H1 (cell line): ENCODE measurements around the gene BAZ2B. TPM values are rescaled to one million over a fixed set of nuclear protein-coding genes. Genes with fewer than 3 reads are reported as not detected.

Experiments
- CTCF ChIA-PET: fragments of 300-600 bp; sonication (Branson Sonifier 250); formaldehyde crosslinking; loops from one replicate; lab custom pipeline; 2021; ENCODE audit not compliant: partially characterized antibody; lab: Charles Lee
- POLR2A ChIA-PET: fragments of 300-600 bp; sonication (Branson Sonifier 250); formaldehyde crosslinking; loops from one replicate; lab custom pipeline; 2021; ENCODE audit warnings: inconsistent platforms; ENCODE audit not compliant: partially characterized antibody; lab: Charles Lee
- DNase-seq, 2 experiments: peaks; one replicate each; pipeline versions ENCODE4 v3.0.0 to v3.0.0-alpha.2; 2010 to 2022; ENCODE audit warnings: low spot score in 2 of 2, low read depth in 1 of 2, mixed read lengths in 1 of 2
- FAIRE-seq: peaks from 2 replicates; lab custom pipeline; 2011; peaks lifted over from hg19 to GRCh38; lab: Jason Lieb, UNC
- H2AFZ ChIP-seq: 2 replicates; pipeline ENCODE4 v1.8.1; 2012; ENCODE audit warnings: low read length, inconsistent platforms
- H2AK5ac ChIP-seq: 2 replicates; pipeline ENCODE4 v1.6.1; 2013; ENCODE audit warnings: low read depth, low read length
- H2BK120ac ChIP-seq: replicated peaks from 2 replicates; pipeline ENCODE3; 2013; ENCODE audit warnings: low read depth, low read length, inconsistent platforms
- H2BK12ac ChIP-seq: 2 replicates; pipeline ENCODE4 v1.6.1; 2013; ENCODE audit warnings: low read depth, low read length
- H2BK15ac ChIP-seq: 2 replicates; pipeline ENCODE4 v1.6.1; 2013; ENCODE audit warnings: low read length
- H2BK20ac ChIP-seq: 2 replicates; pipeline ENCODE4 v1.6.1; 2013; ENCODE audit warnings: low read length
- H2BK5ac ChIP-seq: 2 replicates; pipeline ENCODE4 v1.6.1; 2013; ENCODE audit warnings: low read depth, low read length
- H3K14ac ChIP-seq: 2 replicates; pipeline ENCODE4 v1.6.1; 2013; ENCODE audit warnings: inconsistent platforms; ENCODE audit not compliant: insufficient read length
- H3K18ac ChIP-seq: 2 replicates; pipeline ENCODE4 v1.6.1; 2013; ENCODE audit warnings: low read length; ENCODE audit errors: extremely low read depth
- H3K23ac ChIP-seq: 2 replicates; pipeline ENCODE4 v1.6.1; 2013; ENCODE audit warnings: inconsistent platforms; ENCODE audit not compliant: insufficient read length
- H3K23me2 ChIP-seq: 2 replicates; pipeline ENCODE4 v1.6.1; 2013; ENCODE audit warnings: low read depth, low read length
- H3K27ac ChIP-seq: 2 replicates; pipeline ENCODE4 v1.6.1; 2011; ENCODE audit warnings: low read depth, low read length, inconsistent platforms
- H3K27me3 ChIP-seq, 4 experiments: replicated peaks in 1 of 4; 1 replicate in 1 of 4; 2 replicates in 3 of 4; pipeline versions ENCODE4 v1.6.1 to v1.8.1; 2011 to 2013; ENCODE audit warnings: low read length in 3 of 4, mild to moderate bottlenecking in 3 of 4, inconsistent platforms in 2 of 4, mixed read lengths in 2 of 4, moderate library complexity in 1 of 4; ENCODE audit not compliant: control insufficient read depth in 3 of 4, insufficient read depth in 3 of 4; ENCODE audit errors: extremely low read depth in 1 of 4
- H3K36me3 ChIP-seq, 4 experiments: 2 replicates each; pipeline versions ENCODE4 v1.6.1 to v1.8.1; 2011 to 2013; ENCODE audit warnings: mild to moderate bottlenecking in 4 of 4, low read length in 3 of 4, moderate library complexity in 2 of 4, control low read depth in 1 of 4, inconsistent platforms in 1 of 4; ENCODE audit not compliant: insufficient read depth in 4 of 4, control insufficient read depth in 2 of 4
- H3K4ac ChIP-seq: replicated peaks from 2 replicates; pipeline ENCODE3; 2013; ENCODE audit warnings: low read length, low read depth, mixed read lengths, inconsistent platforms; ENCODE audit not compliant: insufficient read length
- H3K4me1 ChIP-seq, 4 experiments: replicated peaks in 1 of 4; 1 replicate in 1 of 4; 2 replicates in 3 of 4; pipeline versions ENCODE4 v1.6.1 to v1.8.1; 2011 to 2013; ENCODE audit warnings: low read length in 3 of 4, inconsistent platforms in 2 of 4, mixed read lengths in 1 of 4; ENCODE audit not compliant: insufficient read depth in 4 of 4, control insufficient read depth in 3 of 4
- H3K4me2 ChIP-seq, 2 experiments: 2 replicates each; pipeline versions ENCODE4 v1.6.1 to v1.8.1; 2011 to 2013; ENCODE audit warnings: low read depth in 2 of 2, low read length in 2 of 2, control low read depth in 1 of 2, inconsistent platforms in 1 of 2, mild to moderate bottlenecking in 1 of 2; ENCODE audit not compliant: insufficient read depth in 1 of 2
- H3K4me3 ChIP-seq, 4 experiments: fragments of 200-600, 300-600 bp in 1 of 4; sonication (generic), shearing (Covaris generic), sonication (Bioruptor Twin) in 1 of 4; 2 replicates each; pipeline versions ENCODE4 v1.5.1 to v1.8.1; 2011 to 2016; ENCODE audit warnings: low read length in 4 of 4, low read depth in 3 of 4, control low read depth in 2 of 4, inconsistent platforms in 2 of 4, mild to moderate bottlenecking in 2 of 4, mixed read lengths in 1 of 4, moderate library complexity in 1 of 4; ENCODE audit not compliant: insufficient read depth in 2 of 4; ENCODE audit errors: extremely low read depth in 1 of 4
- H3K56ac ChIP-seq: replicated peaks from 2 replicates; pipeline ENCODE3; 2013; ENCODE audit warnings: low read depth, mild to moderate bottlenecking, mixed read lengths, low read length, inconsistent platforms; ENCODE audit not compliant: insufficient read length
- H3K79me1 ChIP-seq: 2 replicates; pipeline ENCODE4 v1.6.1; 2013; ENCODE audit warnings: low read depth, low read length, control low read depth
- H3K79me2 ChIP-seq, 2 experiments: 2 replicates each; pipeline versions ENCODE4 v1.6.1 to v1.8.1; 2012 to 2013; ENCODE audit warnings: low read length in 2 of 2, mild to moderate bottlenecking in 2 of 2, inconsistent platforms in 1 of 2; ENCODE audit not compliant: insufficient read depth in 2 of 2, control insufficient read depth in 1 of 2
- H3K9ac ChIP-seq, 4 experiments: replicated peaks in 1 of 4; 1 replicate in 1 of 4; 2 replicates in 3 of 4; pipeline versions ENCODE4 v1.6.1 to v1.8.1; 2011 to 2013; ENCODE audit warnings: low read depth in 3 of 4, low read length in 3 of 4, control low read depth in 2 of 4, mild to moderate bottlenecking in 2 of 4, moderate library complexity in 2 of 4, inconsistent platforms in 1 of 4; ENCODE audit errors: extremely low read depth in 1 of 4
- H3K9me3 ChIP-seq, 2 experiments: 2 replicates each; pipeline versions ENCODE4 v1.6.1 to v1.8.1; 2012 to 2013; ENCODE audit warnings: mild to moderate bottlenecking in 2 of 2, moderate library complexity in 2 of 2, control low read depth in 1 of 2, inconsistent platforms in 1 of 2, low read depth in 1 of 2, low read length in 1 of 2, mixed read lengths in 1 of 2; ENCODE audit not compliant: insufficient read depth in 2 of 2
- H4K20me1 ChIP-seq, 2 experiments: replicated peaks in 1 of 2; 2 replicates each; pipeline versions ENCODE3 to v1.8.1; 2011 to 2013; ENCODE audit warnings: inconsistent platforms in 2 of 2, low read length in 2 of 2, mild to moderate bottlenecking in 1 of 2; ENCODE audit not compliant: insufficient read depth in 2 of 2, control insufficient read depth in 1 of 2
- H4K5ac ChIP-seq: 2 replicates; pipeline ENCODE4 v1.6.1; 2013; ENCODE audit warnings: low read length, low read depth, mixed read lengths, inconsistent platforms; ENCODE audit not compliant: insufficient read length
- H4K8ac ChIP-seq: 2 replicates; pipeline ENCODE4 v1.8.0; 2013; ENCODE audit warnings: mild to moderate bottlenecking, moderate library complexity, low read length, inconsistent platforms; ENCODE audit not compliant: insufficient read depth; ENCODE audit errors: extremely low read depth
- H4K91ac ChIP-seq: replicated peaks from 2 replicates; pipeline ENCODE3; 2013; ENCODE audit warnings: low read length, mixed read lengths, inconsistent platforms; ENCODE audit not compliant: insufficient read length
- ASH2L ChIP-seq: fragments of 200-600, 300-600 bp; sonication (generic); IDR thresholded peaks from one replicate; pipeline ENCODE4 v1.7.1; 2017; ENCODE audit warnings: low read length
- CBX5 ChIP-seq: fragments of 300-800, 300-1000 bp; sonication (generic); IDR thresholded peaks from 2 replicates; pipeline ENCODE4 v1.7.1; 2016; ENCODE audit warnings: antibody characterized with exemption, low read length, low read depth
- CHD2 ChIP-seq: IDR thresholded peaks from 2 replicates; pipeline ENCODE4 v1.6.1; 2012; ENCODE audit warnings: low read length, improper control_type of control experiment
- KDM4A ChIP-seq: IDR thresholded peaks from one replicate; pipeline ENCODE4 v1.7.1; 2012; ENCODE audit warnings: low read depth, mild to moderate bottlenecking, moderate library complexity, low read length, inconsistent platforms; ENCODE audit not compliant: severe bottlenecking
- KDM5A ChIP-seq: fragments of 200-600 bp; IDR thresholded peaks from 2 replicates; pipeline ENCODE4 v1.7.1; 2012; ENCODE audit warnings: mild to moderate bottlenecking, low read length, inconsistent platforms, mixed read lengths
- TAF1 ChIP-seq: IDR thresholded peaks from 2 replicates; pipeline ENCODE4 v1.6.1; 2011; ENCODE audit warnings: mild to moderate bottlenecking, low read depth, low read length
- polyA plus RNA-seq, 7 experiments: library from polyadenylated mRNA; depleted of rRNA in 3 of 7; stranded (reverse) in 5 of 7; unstranded in 2 of 7; fragments of >200 nt in 5 of 7; fragments of 200-250 nt in 2 of 7; gene quantifications; 1 replicate in 5 of 7; 2 replicates in 1 of 7; 4 replicates in 1 of 7; pipeline versions ENCODE4 v1.2.1 to v1.2.3, GENCODE V29; 2011 to 2013; ENCODE audit warnings: missing spikeins in 2 of 7, mixed read lengths in 2 of 7
- total RNA-seq: library from RNA; stranded (reverse); fragmentation: NEBNext Ultra II Directional; extraction: Animal tissue kit (Norgen Biotek cat#: 25700); gene quantifications from 2 replicates; pipeline ENCODE4 v1.2.1, GENCODE V29; 2021

The BAZ2B gene
- total and polyA plus RNA-seq, 2 of the 8 experiments (the other 6 are each of a cell fraction or from before 2014, with no cell fraction given), result 15.2 to 46.3 TPM

DNA sequence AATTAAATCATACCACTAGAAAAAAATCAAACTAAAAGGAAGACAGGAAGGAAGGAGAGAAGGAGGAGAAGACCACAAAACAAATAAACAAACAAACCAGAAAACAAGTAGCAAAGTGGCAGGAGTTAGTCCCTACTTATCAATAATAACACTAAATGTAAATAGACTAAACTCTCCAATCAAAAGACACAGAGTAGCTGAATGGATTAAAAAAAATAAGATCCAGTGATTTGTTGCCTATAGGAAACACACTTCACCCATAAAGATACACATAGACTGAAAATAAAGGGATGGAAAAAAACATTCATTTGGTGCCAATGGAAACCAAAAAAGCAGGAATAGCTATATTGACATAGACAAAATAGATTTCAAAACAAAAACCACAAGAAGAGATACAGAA, 23.4 kb upstream of the BAZ2B start:
- Histone ChIP-seq H3K79me2 (no peaks in the 10 kb centered on the region), H2BK20ac (no peak overlapping the region), H3K4me2 (no peak overlapping the region), H4K91ac (no peak overlapping the region), H3K4ac (no peak overlapping the region), H3K27me3 (no peaks in the 10 kb centered on the region), H4K5ac (no peak overlapping the region), H3K23me2 (no peaks in the 10 kb centered on the region), H2BK12ac (no peak overlapping the region), H3K4me1 (peaks cover 0 to 4% (median 1%) of the 10 kb centered on the region in 4 experiments; a peak in 2 of 7 replicates), H3K4me3 (no peak overlapping the region), H3K18ac (no peak overlapping the region), H2AFZ (no peak overlapping the region), H3K36me3 (peaks cover 0 to 2% (median 0%) of the 10 kb centered on the region in 4 experiments; a peak in 1 of 8 replicates), H2BK15ac (no peak overlapping the region), H3K14ac (no peak overlapping the region), H2AK5ac (no peak overlapping the region), H3K9me3 (peaks cover 7 to 8% of the 10 kb centered on the region in 2 experiments; a peak in 3 of 4 replicates), H3K23ac (no peak overlapping the region), H3K79me1 (no peaks in the 10 kb centered on the region), H3K27ac (no peak overlapping the region), H2BK5ac (no peak overlapping the region), H3K56ac (no peak overlapping the region), H4K8ac (no peak overlapping the region), H4K20me1 (no peaks in the 10 kb centered on the region), H3K9ac (no peak overlapping the region), H2BK120ac (no peak overlapping the region)
- no peak for DNase-seq
- ChIA-PET POLR2A (no interaction called here), CTCF (interaction anchor here (1.4 kb wide), 1 partner anchor 39 kb away, joined by 3 read pairs; no protein-coding TSS in a partner anchor)
- FAIRE-seq, result no peak
- TF ChIP-seq CBX5, result no peak
- no peak for TF ChIP-seq ASH2L
- TF ChIP-seq KDM4A, result no peak
- TF ChIP-seq CHD2, result no peak
- TF ChIP-seq KDM5A, result no peak
- no peak for TF ChIP-seq TAF1
